PC-3 (cell line): Measurements from ENCODE around the gene HS2ST1.

Experiments used
- EZH2 ChIP-seq: fragments of 300-600 bp; sonication (generic); IDR thresholded peaks from one replicate; pipeline ENCODE4 v1.6.1; 2017; ENCODE audit warnings: antibody characterized with exemption, mild to moderate bottlenecking, low read length; ENCODE audit not compliant: unreplicated experiment
- EZH2phosphoT487 ChIP-seq: fragments of 300-600 bp; sonication (generic); IDR thresholded peaks from 2 replicates; pipeline ENCODE4 v1.6.1; 2018; ENCODE audit warnings: mild to moderate bottlenecking, antibody characterized with exemption, low read length, borderline replicate concordance
- TF ChIP-seq, protein P1 (sequence below): fragments of 300-600 bp; sonication (generic); conservative IDR thresholded peaks from 2 replicates; pipeline ENCODE4 v1.5.1; 2017; ENCODE audit warnings: antibody characterized with exemption, low read depth, mild to moderate bottlenecking, low read length

DNA sequence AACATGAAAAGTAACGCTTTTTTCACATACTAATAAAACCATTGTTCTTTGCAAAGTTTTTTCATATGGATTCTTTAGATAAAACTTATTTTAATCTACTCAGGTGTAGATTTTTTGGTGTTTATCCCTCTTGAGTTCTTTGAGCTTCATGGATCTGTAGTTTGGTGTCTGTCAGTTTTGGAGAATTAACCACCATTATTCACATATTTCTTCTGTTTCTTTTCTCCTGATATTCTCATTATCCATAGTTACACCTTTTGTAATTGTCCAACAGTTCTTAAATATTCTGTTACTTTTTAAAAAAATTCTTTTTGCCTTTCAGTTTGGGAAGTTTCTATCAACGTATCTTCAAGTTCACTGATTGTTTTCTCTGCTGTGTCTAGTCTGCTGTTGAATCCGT lies 18.6 kb downstream of the HS2ST1 start:
- TF ChIP-seq EZH2, result no peak
- TF ChIP-seq, protein P1, sequence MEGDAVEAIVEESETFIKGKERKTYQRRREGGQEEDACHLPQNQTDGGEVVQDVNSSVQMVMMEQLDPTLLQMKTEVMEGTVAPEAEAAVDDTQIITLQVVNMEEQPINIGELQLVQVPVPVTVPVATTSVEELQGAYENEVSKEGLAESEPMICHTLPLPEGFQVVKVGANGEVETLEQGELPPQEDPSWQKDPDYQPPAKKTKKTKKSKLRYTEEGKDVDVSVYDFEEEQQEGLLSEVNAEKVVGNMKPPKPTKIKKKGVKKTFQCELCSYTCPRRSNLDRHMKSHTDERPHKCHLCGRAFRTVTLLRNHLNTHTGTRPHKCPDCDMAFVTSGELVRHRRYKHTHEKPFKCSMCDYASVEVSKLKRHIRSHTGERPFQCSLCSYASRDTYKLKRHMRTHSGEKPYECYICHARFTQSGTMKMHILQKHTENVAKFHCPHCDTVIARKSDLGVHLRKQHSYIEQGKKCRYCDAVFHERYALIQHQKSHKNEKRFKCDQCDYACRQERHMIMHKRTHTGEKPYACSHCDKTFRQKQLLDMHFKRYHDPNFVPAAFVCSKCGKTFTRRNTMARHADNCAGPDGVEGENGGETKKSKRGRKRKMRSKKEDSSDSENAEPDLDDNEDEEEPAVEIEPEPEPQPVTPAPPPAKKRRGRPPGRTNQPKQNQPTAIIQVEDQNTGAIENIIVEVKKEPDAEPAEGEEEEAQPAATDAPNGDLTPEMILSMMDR, result no peak
- no peak for TF ChIP-seq EZH2phosphoT487
